GM12865 (cell line): ENCODE data around the gene PLK5.

ENCODE experiments used
- DNase-seq: peaks from one replicate; pipeline ENCODE4 v3.0.0; 2010; ENCODE audit warnings: low read depth
- H3K4me3 ChIP-seq: 2 replicates; pipeline ENCODE4 v1.5.1; 2011; ENCODE audit warnings: mild to moderate bottlenecking, low read depth, low read length, control low read depth
- CTCF ChIP-seq: IDR thresholded peaks from 2 replicates; pipeline ENCODE4 v1.5.1; 2011; ENCODE audit warnings: low read length, control low read depth, low read depth, inconsistent platforms; ENCODE audit not compliant: insufficient read depth; ENCODE audit errors: missing control alignments

Gene PLK5

GRCh38 chr19:1524972-1525325 is 1.1 kb downstream of the PLK5 start:
- no peak overlapping the region for H3K4me3 ChIP-seq
- TF ChIP-seq CTCF, result no peak
- no peak for DNase-seq

DNA sequence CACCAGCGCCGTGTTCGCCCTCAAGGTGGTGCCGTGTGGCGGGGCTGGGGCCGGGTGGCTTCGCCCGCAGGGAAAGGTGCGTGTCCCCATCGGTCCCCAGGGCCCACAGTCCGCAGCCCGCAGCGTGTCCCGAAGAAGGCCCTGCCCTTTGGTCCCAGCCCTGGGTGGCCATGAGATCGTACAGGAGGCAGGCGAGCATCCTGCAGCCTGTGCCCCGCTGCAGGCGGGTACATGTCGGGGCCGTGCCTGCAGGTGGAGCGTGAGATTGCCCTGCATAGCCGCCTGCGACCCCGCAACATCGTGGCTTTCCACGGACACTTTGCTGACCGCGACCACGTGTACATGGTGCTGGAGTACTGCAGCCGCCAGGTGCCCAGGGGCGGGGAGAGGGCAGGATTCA is 1.5 kb downstream of the PLK5 start:
- no peak for TF ChIP-seq CTCF
- no peak for DNase-seq

DNA sequence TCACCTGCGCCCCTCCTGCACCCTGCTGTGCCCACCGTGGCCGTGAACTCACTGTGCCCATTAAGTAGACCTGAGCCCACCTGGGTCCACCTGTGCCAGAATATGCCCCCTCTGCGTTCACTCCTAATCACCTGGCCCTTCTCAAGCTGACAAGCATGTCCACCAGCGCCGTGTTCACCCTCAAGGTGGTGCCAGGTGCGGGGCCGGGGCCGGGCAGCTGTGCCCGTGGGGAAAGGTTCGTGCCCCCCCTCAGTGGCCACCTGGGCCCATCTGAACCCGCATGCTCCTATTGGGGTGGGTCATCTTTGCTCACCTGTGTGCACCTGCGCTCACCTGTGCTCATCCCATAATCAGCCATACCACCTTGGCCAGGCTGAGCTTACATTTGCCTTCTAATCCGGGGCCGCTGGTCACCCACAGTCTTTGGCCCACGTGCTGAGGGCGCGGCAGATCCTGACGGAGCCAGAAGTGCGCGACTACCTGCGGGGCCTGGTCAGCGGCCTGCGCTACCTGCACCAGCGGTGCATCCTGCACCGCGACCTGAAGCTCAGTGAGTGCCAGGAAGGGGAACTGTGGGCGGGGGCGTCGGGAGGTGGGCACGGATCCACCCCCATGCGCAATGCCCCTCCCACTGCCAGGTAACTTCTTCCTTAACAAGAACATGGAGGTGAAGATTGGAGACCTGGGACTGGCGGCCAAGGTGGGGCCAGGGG is 2.3 kb downstream of the PLK5 start:
- DNase-seq, result no peak
- TF ChIP-seq CTCF, result no peak
- no peak overlapping the region for H3K4me3 ChIP-seq

More for the DNA sequence above, 1.5 kb downstream of the PLK5 start:
- H3K4me3 ChIP-seq, result no peak overlapping the region

DNA sequence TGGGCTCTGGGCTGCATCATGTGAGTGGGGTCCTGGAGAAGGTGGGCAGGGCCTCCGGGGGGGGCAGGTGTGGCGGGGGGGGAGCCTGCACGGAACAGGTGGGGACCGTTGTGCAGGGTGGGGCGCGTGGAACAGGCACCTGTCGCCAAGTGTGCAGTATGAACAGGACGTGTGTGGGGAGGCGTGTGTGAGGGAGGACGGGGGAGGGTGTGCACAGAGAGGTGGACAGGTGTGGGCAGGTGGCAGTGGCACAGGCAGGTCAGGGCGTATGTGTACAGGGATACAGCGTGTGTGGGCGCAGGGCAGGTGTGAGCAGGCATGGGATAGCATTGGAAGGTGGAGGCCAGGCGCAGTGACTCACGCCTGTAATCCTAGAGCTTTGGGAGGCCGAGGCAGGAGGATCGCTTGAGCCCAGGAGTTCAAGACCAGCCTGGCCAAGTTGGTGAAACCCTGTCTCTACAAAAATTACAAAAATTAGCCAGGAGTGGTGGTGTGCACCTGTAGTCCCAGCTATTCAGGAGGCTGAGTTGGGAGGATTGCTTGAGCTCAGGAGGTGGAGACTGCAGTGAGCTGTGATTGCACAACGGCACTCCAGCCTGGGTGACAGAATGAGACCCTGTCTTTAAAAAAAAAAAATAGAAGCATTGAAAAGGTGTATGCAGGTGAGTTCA is 3.2 kb downstream of the PLK5 start:
- no peak for DNase-seq
- no peak for TF ChIP-seq CTCF
- H3K4me3 ChIP-seq, result no peak overlapping the region

DNA sequence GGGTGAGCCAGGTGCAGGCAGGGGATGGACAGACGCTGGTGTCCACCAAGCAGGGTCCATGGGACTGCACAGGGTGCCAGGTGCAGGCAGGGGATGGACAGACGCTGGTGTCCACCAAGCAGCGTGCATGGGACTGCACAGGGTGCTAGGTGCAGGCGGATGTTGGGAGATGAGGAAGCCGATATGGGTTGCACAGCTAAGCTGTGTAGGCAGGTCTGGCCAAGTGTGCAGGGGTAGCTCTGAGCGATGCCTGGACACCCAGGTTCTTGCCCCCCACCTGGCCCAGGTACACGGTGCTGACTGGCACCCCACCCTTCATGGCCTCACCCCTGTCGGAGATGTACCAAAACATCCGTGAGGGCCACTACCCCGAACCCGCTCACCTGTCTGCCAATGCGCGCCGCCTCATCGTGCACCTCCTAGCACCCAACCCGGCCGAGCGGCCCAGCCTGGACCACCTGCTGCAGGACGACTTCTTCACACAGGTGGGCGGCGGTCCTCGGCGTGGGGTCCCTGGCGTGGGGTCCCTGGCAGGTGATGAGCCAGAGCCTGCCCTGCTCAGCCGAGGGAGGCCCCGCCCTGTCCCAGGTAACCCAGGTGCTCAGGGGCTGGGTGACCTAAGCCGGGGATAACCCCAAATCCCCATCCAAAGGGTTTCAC is 3.9 kb downstream of the PLK5 start:
- TF ChIP-seq CTCF, result no peak
- no peak for DNase-seq
- no peak overlapping the region for H3K4me3 ChIP-seq

GRCh38 chr19:1528596-1529429 is 4.9 kb downstream of the PLK5 start:
- TF ChIP-seq CTCF, result no peak
- no peak for DNase-seq
- H3K4me3 ChIP-seq, result no peak overlapping the region
